HepG2 (cell line): ENCODE measurements around the gene CD244.

Source experiments
- ARID5B ChIP-seq: IDR thresholded peaks from 2 replicates; pipeline ENCODE4 v1.4.0; 2020; ENCODE audit warnings: mild to moderate bottlenecking, missing genetic modification reagents
- HDAC2 ChIP-seq: sonication (generic); formaldehyde crosslinking; IDR thresholded peaks from 2 replicates; pipeline ENCODE4 v1.4.0; 2020; ENCODE audit warnings: missing genetic modification reagents
- POLR2A ChIP-seq, 2 experiments: IDR thresholded peaks; 2 replicates each; pipeline ENCODE4 v1.6.1; 2011; ENCODE audit warnings: low read depth in 2 of 2, low read length in 2 of 2, mild to moderate bottlenecking in 1 of 2, moderate library complexity in 1 of 2; ENCODE audit not compliant: insufficient read depth in 1 of 2
- RFX1 ChIP-seq: fragments of 450-650 bp; IDR thresholded peaks from 2 replicates; pipeline ENCODE4 v1.6.1; 2017
- SALL1 ChIP-seq: sonication (generic); formaldehyde crosslinking; IDR thresholded peaks from 2 replicates; pipeline ENCODE4 v1.8.0; 2022; ENCODE audit warnings: mild to moderate bottlenecking, missing genetic modification reagents
- TCF7L2 ChIP-seq: IDR thresholded peaks from 2 replicates; pipeline ENCODE4 v1.6.1; 2011; ENCODE audit warnings: mild to moderate bottlenecking, low read depth, low read length, moderate library complexity
- ZBTB8A ChIP-seq: sonication (generic); formaldehyde crosslinking; IDR thresholded peaks from 2 replicates; pipeline ENCODE4 v1.4.0; 2020; ENCODE audit warnings: mild to moderate bottlenecking, low read depth, missing genetic modification reagents, borderline replicate concordance
- ZNF326 ChIP-seq: sonication (generic); formaldehyde crosslinking; IDR thresholded peaks from 2 replicates; pipeline ENCODE4 v1.4.0; 2020; ENCODE audit warnings: missing genetic modification reagents, borderline replicate concordance
- ZNF558 ChIP-seq: sonication (generic); formaldehyde crosslinking; IDR thresholded peaks from 2 replicates; pipeline ENCODE4 v1.9.0; 2022; ENCODE audit warnings: mild to moderate bottlenecking, missing genetic modification reagents, borderline replicate concordance
- TF ChIP-seq, protein P1 (sequence below): sonication (generic); formaldehyde crosslinking; conservative IDR thresholded peaks from 2 replicates; pipeline ENCODE4 v1.8.0; 2022; ENCODE audit warnings: missing genetic modification reagents
- TF ChIP-seq, protein P2 (sequence below): sonication (generic); formaldehyde crosslinking; IDR thresholded peaks from 2 replicates; pipeline ENCODE4 v1.5.0; 2020; ENCODE audit warnings: mild to moderate bottlenecking, missing genetic modification reagents, moderate library complexity
- TF ChIP-seq, protein P3 (sequence below): sonication (generic); formaldehyde crosslinking; IDR thresholded peaks from 2 replicates; pipeline ENCODE4 v1.9.0; 2022; ENCODE audit warnings: missing genetic modification reagents, mild to moderate bottlenecking, borderline replicate concordance

DNA sequence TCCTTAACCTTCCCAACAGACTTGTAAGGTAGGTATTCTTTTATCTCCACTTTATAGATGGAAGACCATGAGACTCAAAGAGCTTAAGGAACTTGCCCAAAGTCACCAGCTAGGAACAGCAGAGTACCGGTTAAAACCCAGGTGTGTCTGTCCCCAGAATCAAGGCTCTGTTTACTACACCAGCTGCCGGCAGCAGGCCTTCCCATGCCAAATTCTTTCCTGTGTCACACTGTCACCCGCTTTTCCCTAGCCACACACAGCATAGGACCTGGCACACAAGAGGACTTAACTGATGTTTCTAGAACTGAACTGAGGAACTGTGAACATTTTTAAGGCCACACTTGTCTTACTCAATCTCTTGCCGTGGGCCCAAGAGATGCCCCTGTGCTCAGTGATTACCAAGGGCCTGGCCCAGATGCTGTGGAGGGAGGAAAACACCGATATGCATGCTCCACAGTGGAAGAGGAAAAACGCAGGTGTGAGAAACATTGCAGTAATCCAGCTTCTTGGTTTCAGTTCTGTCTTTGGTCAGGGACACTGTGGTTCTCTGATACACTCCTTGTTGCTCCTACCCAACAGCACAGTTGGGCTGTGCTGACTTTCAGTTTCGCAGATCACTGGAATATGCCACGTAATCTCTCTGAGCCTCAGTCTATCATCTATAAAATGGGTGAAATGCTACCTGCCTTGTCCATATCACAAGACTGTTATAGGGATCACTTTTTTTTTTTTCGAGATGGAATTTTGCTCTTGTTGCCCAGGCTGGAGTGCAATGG is 80.6 kb downstream of the CD244 start:
- TF ChIP-seq RFX1 (no peak), ZBTB8A (CRISPR knock-in tag) (no peak), HDAC2 (CRISPR knock-in tag) (no peak), ZNF558 (CRISPR knock-in tag) (no peak), ARID5B (no peak), ZNF326 (no peak), POLR2A (IDR thresholded peaks at IDR 0.05; ENCODE audit: insufficient read depth in 1 of 2, low read depth in 2 of 2, low read length in 2 of 2) (no peak), SALL1 (CRISPR knock-in tag) (no peak), TCF7L2 (no peak)
- TF ChIP-seq, protein P1, sequence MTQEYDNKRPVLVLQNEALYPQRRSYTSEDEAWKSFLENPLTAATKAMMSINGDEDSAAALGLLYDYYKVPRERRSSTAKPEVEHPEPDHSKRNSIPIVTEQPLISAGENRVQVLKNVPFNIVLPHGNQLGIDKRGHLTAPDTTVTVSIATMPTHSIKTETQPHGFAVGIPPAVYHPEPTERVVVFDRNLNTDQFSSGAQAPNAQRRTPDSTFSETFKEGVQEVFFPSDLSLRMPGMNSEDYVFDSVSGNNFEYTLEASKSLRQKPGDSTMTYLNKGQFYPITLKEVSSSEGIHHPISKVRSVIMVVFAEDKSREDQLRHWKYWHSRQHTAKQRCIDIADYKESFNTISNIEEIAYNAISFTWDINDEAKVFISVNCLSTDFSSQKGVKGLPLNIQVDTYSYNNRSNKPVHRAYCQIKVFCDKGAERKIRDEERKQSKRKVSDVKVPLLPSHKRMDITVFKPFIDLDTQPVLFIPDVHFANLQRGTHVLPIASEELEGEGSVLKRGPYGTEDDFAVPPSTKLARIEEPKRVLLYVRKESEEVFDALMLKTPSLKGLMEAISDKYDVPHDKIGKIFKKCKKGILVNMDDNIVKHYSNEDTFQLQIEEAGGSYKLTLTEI (CRISPR knock-in tag): no peak
- TF ChIP-seq, protein P2, sequence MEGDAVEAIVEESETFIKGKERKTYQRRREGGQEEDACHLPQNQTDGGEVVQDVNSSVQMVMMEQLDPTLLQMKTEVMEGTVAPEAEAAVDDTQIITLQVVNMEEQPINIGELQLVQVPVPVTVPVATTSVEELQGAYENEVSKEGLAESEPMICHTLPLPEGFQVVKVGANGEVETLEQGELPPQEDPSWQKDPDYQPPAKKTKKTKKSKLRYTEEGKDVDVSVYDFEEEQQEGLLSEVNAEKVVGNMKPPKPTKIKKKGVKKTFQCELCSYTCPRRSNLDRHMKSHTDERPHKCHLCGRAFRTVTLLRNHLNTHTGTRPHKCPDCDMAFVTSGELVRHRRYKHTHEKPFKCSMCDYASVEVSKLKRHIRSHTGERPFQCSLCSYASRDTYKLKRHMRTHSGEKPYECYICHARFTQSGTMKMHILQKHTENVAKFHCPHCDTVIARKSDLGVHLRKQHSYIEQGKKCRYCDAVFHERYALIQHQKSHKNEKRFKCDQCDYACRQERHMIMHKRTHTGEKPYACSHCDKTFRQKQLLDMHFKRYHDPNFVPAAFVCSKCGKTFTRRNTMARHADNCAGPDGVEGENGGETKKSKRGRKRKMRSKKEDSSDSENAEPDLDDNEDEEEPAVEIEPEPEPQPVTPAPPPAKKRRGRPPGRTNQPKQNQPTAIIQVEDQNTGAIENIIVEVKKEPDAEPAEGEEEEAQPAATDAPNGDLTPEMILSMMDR: no peak
- TF ChIP-seq, protein P3, sequence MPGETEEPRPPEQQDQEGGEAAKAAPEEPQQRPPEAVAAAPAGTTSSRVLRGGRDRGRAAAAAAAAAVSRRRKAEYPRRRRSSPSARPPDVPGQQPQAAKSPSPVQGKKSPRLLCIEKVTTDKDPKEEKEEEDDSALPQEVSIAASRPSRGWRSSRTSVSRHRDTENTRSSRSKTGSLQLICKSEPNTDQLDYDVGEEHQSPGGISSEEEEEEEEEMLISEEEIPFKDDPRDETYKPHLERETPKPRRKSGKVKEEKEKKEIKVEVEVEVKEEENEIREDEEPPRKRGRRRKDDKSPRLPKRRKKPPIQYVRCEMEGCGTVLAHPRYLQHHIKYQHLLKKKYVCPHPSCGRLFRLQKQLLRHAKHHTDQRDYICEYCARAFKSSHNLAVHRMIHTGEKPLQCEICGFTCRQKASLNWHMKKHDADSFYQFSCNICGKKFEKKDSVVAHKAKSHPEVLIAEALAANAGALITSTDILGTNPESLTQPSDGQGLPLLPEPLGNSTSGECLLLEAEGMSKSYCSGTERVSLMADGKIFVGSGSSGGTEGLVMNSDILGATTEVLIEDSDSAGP (CRISPR knock-in tag): no peak
